K562 treated with DMSO at 1 percent for 48 hours (cell line): ENCODE results near the gene PCP2. TPM values are rescaled to one million over a fixed set of nuclear protein-coding genes. Genes with fewer than 3 reads are reported as not detected.

Experiments used
- total RNA-seq: library from RNA; unstranded; fragments of 300-600 nt; gene quantifications from 2 replicates; pipeline ENCODE4 v1.2.3, GENCODE V29; 2022; ENCODE audit warnings: low replicate concordance; ENCODE audit errors: extremely low read depth

Gene PCP2
- total RNA-seq: not detected in 2 replicates

GRCh38 chr19:7633698-7634097 is at the start of gene PCP2:
Gene PCP2, minus strand, starts transcription at chr19:7633719. Its CDS starts 262 bp downstream, at chr19:7633457.

GRCh38 chr19:7680606-7681339 is 47.3 kb upstream of the PCP2 start, which contains the start of gene TRAPPC5:
Gene TRAPPC5, plus strand, starts transcription at chr19:7680833. Its CDS starts 1,421 bp downstream, at chr19:7682254.

GRCh38 chr19:7676854-7677253 is 43.3 kb upstream of the PCP2 start, which contains the start of gene MCEMP1:
Gene MCEMP1, plus strand, starts transcription at chr19:7677090. Its CDS starts 31 bp downstream, at chr19:7677121.

GRCh38 chr19:7668842-7669241 is 35.3 kb upstream of the PCP2 start, which contains the start of gene RETN:
Gene RETN, plus strand, starts transcription at chr19:7669049. Its CDS starts 278 bp downstream, at chr19:7669327.

GRCh38 chr19:7636691-7637373 is 3.3 kb upstream of the PCP2 start, which contains the start of gene STXBP2:
Gene STXBP2, plus strand, starts transcription at chr19:7637110. Its CDS starts 40 bp downstream, at chr19:7637150.

DNA sequence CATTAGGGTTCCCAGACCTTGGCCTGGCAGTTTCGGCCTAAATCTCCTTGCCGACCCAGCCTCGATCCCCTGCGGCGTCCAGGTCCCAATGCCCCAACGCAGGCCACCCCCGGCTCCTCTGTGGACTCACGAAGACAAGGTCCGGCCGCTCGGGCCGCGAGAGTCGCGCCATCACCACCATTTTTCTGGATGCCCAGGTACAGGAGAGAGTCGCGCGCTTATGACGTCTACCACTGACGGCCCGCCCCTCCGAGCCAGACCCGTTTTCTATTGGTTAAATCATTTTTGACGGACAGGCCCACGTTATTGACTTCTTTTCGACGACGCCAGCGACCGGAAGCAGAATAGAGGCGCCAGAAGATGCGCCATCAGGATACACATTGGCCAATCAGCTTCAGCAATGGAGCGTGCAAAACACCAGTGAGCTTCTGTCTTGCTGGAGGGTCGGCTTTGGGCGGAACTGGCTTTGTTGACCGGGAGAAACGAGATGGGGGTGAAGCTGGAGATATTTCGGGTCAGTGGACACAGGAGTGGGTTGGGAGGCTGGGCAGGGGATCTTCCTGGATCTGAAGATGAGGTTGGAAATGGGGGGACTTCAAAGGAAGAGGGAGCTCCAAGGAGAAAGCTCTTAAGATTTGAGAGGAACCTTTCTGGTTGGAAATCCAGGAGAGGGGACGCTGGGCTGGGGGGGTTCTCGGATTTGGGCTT is 4.0 kb downstream of the PCP2 start, which contains the start of the genes PET100 and XAB2:
TSS of gene PET100 (plus strand) at position 447 of the 708 bp plus-strand sequence. CDS start at position 488, 41 bp downstream.
TSS of gene XAB2 (minus strand) at position 199 of the 708 bp plus-strand sequence. CDS start at position 181, 18 bp downstream.

DNA sequence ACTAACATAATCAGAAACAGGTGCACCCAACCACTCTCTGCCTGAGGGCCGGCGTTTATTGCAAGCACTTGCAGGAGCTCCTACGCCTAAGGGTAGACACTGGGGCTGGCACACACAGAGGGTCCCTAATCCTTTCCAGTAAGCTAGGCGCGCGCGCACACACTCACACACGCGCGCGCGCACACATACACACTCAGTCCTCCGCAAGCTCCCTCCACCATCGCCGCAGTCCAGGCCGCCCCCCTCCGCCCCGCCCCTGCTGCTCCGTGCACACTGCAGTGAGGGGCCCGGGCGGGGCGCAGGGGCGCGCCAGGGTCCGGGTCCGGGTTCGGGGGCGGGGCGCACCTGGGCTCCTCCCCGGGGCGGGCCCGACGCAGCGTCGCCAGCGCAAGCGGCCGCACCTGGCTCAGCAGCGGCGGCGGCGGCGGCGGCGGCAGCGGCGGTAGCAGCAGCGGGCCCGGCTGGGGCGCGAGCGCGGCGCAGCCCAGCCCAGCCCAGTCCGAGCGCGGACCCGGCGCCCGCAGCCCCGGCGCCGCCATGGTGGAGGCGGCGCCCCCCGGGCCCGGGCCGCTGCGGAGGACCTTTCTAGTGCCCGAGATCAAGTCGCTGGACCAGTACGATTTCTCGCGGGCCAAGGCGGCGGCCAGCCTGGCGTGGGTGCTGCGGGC is 37.9 kb downstream of the PCP2 start, which contains the start of gene CAMSAP3:
TSS of gene CAMSAP3 (plus strand) at position 398 of the 668 bp plus-strand sequence. CDS start at position 538, 140 bp downstream.

Other genes starting within 250 kb of the PCP2 start
- gene PEX11G, start 144.7 kb downstream of the PCP2 start, total RNA-seq: not detected in 2 replicates
- not detected in 2 replicates for gene ZNF358, start 117.6 kb downstream of the PCP2 start, total RNA-seq
- gene MCOLN1, start 111.1 kb downstream of the PCP2 start, total RNA-seq: not detected in 2 replicates
- not detected in 2 replicates for gene PNPLA6, start 98.0 kb downstream of the PCP2 start, total RNA-seq
- not detected in 2 replicates for gene CAMSAP3, start 37.9 kb downstream of the PCP2 start, total RNA-seq
- not detected in 2 replicates for gene XAB2, start 4.2 kb downstream of the PCP2 start, total RNA-seq
- not detected in 2 replicates for gene PET100, start 3.9 kb downstream of the PCP2 start, total RNA-seq
- not detected in 2 replicates for gene STXBP2, start 3.4 kb upstream of the PCP2 start, total RNA-seq
- not detected in 2 replicates for gene RETN, start 35.3 kb upstream of the PCP2 start, total RNA-seq
- gene MCEMP1, start 43.4 kb upstream of the PCP2 start, total RNA-seq: not detected in 2 replicates
- not detected in 2 replicates for gene TRAPPC5, start 47.1 kb upstream of the PCP2 start, total RNA-seq
- gene FCER2, start 68.4 kb upstream of the PCP2 start, total RNA-seq: not detected in 2 replicates
- gene CLEC4G, start 98.4 kb upstream of the PCP2 start, total RNA-seq: not detected in 2 replicates
- gene CD209, start 113.8 kb upstream of the PCP2 start, total RNA-seq: not detected in 2 replicates
- not detected in 2 replicates for gene CLEC4M, start 129.5 kb upstream of the PCP2 start, total RNA-seq
- gene EVI5L, start 196.5 kb upstream of the PCP2 start, total RNA-seq: not detected in 2 replicates
- gene PRR36, start 240.7 kb upstream of the PCP2 start, total RNA-seq: not detected in 2 replicates